HG03378 (cell line): ENCODE results near the gene SDR39U1.
A peak's percentile ranks its signal among the peaks of the same experiment; 100 is the strongest.

ENCODE experiments used
- ATAC-seq: cut with Tn5 transposase; IDR thresholded peaks from one replicate; pipeline ENCODE4 v1.9.1; 2021; ENCODE audit warnings: mild to moderate bottlenecking, moderate library complexity; ENCODE audit not compliant: unreplicated experiment

SDR39U1 gene

DNA sequence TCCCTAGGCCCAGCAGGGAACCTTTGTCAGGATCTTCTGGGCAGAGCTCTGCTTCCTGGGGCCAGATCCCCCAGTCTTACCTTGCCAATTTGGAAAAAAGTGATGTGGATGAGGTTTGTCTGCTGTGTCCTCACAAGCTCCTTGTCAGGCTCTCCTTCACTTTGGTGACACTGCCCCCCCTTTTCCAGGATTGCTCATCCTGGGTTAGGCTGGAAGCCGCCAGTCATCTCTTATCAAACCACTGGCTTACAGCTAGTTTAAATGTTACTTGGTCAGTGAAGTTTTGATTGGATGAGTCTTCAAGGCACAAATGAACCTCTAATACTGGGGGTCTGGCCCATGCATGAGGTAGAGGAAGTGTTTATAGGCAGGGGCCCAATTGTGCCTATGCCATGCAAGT, 28.5 kb downstream of the SDR39U1 start:
- ATAC-seq: no peak

- ATAC-seq: peak; percentile 65
These were observed 30.9 kb downstream of the SDR39U1 start for GRCh38 chr14:24411443-24412389.

- ATAC-seq: no peak
These were observed 32.6 kb downstream of the SDR39U1 start for GRCh38 chr14:24409956-24410355.

DNA sequence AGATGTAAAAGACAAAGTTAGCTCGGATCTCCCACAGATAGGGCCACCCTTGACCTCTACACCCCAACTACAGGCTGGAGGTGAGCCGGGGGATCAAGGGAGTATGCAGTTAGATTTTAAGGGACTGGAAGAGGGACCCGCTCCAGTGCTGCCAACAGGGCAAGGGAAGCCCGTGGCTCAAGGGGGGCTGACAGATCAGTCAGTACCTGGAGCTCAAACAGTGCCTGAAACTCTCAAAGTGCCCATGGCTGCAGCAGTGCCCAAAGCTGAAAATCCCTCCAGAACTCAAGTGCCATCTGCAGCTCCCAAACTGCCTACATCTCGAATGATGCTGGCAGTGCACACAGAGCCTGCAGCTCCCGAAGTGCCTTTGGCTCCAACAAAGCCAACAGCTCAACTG, 33.4 kb downstream of the SDR39U1 start:
- ATAC-seq: no peak

GRCh38 chr14:24408764-24409163, 33.8 kb downstream of the SDR39U1 start:
- ATAC-seq: no peak

- ATAC-seq: no peak
These were observed 34.8 kb downstream of the SDR39U1 start for GRCh38 chr14:24407608-24408325.

DNA sequence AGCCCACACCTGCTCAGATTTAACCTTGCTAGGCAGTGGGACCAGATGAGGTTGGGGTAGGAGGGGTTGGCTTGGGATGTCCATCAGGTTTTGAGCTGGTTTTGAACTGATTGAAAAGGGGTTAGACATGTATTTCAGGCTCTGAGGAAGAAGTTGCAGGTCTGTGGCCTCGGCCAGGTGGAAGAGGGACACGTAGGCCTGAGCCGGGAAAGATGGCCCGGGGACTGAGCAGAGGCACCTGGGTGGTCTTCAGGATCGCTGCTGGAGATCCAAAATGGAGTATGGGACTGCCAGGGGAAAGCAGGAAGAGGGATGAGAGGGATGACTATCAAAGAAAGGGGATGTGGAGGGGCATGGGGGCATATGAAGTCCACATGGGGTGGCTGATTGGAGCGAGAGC, 36.2 kb downstream of the SDR39U1 start:
- no peak for ATAC-seq

DNA sequence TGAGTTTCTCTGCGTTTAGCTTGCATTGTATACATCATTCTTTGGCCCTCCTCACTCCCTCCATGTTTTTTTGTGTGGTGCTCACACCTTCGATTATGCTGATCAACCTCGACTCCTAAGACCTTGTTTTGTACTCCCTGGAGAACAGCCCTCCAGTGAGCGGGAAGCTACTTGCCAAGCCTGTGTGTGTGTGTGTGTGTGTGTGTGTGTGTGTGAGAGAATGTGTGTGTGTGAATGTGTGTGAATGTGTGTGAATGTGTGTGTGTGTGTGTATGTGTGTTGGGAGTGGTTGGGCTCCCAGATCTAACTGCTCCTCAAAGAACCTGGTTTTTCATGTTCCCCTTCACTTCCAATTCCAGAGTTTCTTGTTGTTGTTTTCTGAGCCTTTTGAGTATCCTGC, 37.8 kb downstream of the SDR39U1 start:
- ATAC-seq: no peak

- ATAC-seq: no peak
These were observed 39.1 kb downstream of the SDR39U1 start for GRCh38 chr14:24403294-24403998.

- no peak for ATAC-seq
These were observed 40.5 kb downstream of the SDR39U1 start for GRCh38 chr14:24401810-24402702.

- ATAC-seq: no peak
These were observed 42.4 kb downstream of the SDR39U1 start for GRCh38 chr14:24399999-24400718.

DNA sequence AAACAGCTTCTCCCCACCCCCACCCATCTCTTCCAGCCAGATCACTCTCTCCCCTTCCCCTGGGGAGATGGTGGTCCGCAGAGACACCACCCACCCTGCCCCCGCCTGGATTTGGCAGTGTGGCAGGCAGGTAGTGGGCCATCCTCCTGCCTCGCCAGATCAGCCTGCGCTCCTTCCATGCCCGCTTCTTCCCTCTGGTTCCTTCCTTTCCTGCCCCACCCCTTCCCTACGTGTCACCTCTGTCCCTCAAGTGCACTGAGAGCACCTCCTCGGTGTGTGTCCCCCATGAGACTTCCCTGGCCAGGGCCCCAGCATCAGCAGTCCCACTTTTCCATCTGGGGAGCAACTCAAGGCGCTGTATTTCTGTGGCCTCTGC, 43.1 kb downstream of the SDR39U1 start:
- ATAC-seq: no peak

DNA sequence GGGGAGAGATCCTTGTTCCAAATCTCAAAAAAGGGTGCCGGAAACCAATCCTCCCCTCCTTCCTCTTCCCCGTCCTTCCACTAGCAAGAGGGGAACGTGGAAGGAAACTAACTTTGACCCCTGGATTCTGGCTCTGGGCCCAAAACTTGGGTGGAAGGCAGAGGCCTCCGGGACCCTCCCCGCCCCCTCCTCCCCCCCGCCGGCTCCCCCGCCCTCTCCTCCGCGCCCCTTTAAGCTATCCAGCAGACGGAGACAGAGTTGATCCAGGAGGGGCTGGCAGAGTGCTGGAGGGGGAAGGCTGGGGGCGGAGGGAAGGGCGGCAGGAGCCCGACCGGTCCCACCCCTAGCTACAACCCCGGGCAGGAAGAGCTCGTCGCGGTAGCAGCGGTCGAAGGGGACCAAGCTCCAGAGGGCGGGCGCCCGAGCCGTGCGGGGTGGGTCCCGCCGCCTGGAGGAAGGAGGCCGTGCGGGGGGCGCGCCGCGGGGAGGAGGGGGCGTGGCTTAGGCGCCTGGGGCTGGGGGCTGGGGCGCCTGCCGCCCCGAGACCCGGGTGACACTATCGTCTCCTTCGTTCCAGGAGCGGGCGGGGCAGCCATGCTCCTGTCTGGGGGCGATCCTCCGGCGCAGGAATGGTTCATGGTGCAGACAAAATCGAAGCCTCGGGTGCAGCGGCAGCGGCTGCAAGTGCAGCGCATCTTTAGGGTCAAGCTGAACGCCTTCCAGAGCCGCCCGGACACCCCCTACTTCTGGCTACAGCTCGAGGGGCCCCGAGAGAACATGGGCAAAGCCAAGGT, 43.7 kb downstream of the SDR39U1 start, which contains the start of gene NYNRIN:
TSS of gene NYNRIN (plus strand) at position 351 of the 794 bp plus-strand sequence. CDS start at position 595, 244 bp downstream.
- no peak for ATAC-seq

- no peak for ATAC-seq
These were observed 44.3 kb downstream of the SDR39U1 start for GRCh38 chr14:24398293-24398652.

DNA sequence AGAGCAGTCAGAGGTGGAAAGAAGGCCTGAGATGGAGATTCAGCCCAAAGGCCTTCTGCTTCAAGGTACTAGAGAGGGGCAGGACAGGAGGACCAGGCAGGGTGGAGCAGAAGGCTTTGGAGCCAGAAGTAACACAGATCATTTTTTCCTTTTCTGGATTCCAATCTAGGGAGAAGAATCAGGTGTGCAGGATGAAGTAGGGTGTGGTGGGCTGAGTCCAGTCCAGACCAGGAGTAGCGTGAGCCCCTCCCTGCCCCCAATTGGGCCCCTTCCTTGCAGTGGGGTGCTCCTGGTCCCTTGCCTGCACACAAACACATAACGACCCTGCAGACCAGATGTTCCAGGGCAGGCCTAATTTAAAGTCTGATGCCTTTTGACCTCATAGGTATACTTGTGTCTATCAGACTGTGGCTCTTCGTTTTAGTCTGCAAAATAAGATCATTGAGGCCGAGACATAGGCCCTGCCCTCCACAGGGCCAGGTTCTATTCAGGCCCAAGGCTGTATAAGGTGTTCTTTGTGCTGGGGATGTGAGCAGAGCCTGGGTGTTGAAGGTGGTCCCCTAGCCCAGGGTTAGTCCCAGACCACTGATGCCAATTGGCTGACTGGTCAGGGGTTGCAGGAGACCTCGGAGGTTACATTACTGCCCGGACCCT, 44.8 kb downstream of the SDR39U1 start:
- ATAC-seq: no peak

DNA sequence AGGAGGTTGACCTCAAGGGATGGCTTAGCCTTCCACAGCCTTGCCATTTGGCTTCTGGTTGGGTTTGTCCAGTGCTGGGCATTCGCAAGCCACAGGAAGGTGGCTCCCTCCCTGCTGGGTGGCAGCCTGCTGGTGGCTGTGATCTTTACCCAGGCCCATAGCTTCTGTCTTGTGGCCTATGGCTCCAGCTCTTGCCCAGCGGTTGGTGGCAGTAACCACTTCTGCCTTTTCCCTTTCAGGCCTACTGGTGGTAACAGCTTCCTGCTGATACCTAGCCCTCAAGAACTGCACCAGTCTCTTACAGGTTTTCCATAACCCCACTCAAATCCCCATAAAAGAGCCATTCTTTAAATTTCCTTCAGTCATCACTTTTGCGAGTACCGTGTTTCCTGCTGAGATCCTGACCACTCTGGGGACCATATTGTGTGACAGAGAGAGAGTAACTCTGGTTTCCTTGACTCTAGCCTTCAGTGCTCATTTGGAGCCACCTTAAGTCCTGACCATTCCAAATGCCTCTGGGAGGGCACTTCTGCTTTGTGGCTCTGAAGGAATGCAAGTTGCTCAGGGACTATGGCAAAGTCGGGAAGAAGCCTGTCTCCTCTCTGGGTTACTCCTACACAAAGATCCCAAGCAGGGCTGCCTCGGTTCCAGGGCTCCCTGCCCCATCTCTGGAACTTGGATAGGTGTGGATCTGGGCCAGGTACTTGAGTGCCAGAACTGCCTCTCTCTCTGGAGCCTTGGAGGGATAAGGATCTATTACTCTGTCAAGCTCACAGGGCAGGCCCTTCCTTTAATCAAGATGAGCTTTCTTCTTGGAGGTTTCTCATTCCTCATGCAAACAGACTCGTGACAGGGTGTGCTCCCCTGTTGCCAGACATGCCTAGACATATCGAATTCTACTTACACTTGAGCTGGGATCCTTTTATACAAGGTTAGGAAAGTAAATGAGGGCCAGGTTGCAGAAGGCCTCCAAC, 46.7 kb downstream of the SDR39U1 start:
- no peak for ATAC-seq

DNA sequence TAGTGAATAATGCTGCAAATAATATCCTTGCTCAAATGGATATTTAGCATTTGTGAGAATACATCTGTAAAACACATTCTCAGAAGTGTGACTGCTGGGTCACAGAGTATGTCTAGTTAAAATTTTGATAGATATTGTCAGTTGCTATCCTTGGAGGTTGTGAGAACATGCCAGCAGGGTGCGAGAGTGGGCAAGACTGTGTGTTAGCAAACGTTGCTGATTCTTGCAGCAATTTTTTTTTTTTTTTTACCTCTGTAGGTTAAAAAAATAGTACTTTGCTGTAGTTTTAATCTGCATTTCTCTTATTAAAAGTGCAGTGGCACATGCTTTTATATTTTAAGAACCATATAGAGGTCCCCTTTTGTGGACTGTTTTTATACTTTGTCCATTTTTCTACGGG, 48.3 kb downstream of the SDR39U1 start:
- ATAC-seq: no peak
